Tibial nerve (tissue), 4 donors: ENCODE data around the gene NDUFS8.

Source experiments
- CTCF ChIP-seq, 5 experiments: fragments of 200-600 bp in 3 of 5; fragments of 450-650 bp in 2 of 5; sonication (generic) in 3 of 5; IDR thresholded peaks; one replicate each; pipeline ENCODE4 v1.5.1; 2016 to 2019; ENCODE audit warnings: antibody characterized with exemption in 5 of 5, mild to moderate bottlenecking in 3 of 5, moderate library complexity in 2 of 5
- EP300 ChIP-seq, 2 donors: sonication (generic); formaldehyde crosslinking; IDR thresholded peaks; one replicate each; pipeline ENCODE4 v1.6.1; 2017; ENCODE audit warnings: antibody characterized with exemption in 2 of 2, mild to moderate bottlenecking in 1 of 2
- POLR2A ChIP-seq, 2 donors: fragments of 450-650 bp; IDR thresholded peaks; one replicate each; pipeline ENCODE4 v1.6.1; 2017; ENCODE audit warnings: antibody characterized with exemption in 2 of 2, mild to moderate bottlenecking in 2 of 2, moderate library complexity in 2 of 2

DNA sequence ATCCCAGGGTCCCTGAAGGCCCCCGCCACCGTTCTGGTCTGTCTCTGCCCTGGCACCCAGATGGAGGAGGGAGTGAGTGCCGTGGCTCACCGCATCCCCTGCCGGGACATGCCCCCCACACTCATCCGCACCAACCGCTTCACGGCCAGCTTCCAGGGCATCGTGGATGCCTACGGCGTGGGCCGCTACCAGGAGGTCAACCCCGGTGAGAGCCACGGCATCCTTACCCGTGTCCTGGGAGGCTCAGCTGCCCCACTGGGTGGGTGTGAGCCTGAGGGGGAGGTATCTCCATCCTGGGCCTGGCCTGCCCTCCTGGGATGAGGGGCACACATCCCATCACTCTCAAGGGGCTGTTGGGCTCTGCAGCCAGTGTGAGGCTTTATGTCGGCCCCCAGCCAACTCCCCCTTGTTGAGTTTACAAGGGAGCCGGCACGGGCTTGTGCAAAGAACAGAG is 14.4 kb downstream of the NDUFS8 start:
- TF ChIP-seq CTCF (IDR thresholded peaks at IDR 0.05): no peak
- no peak for TF ChIP-seq POLR2A (IDR thresholded peaks at IDR 0.05)
- TF ChIP-seq EP300 (IDR thresholded peaks at IDR 0.05): no peak
